D721Med (cell line): ENCODE data around the gene LRRC72.
"Not testable (repeated sequence)": the region's sequence is repeated elsewhere in the genome, so short reads cannot be mapped to it uniquely, and the experiment has no call there.

Source experiments
- DNase-seq: peaks from one replicate; pipeline ENCODE4 v3.0.0; 2011; ENCODE audit warnings: low spot score; ENCODE audit not compliant: insufficient read length
- FAIRE-seq: peaks from 2 replicates; lab custom pipeline; 2011; peaks lifted over from hg19 to GRCh38; lab: Jason Lieb, UNC
- TF ChIP-seq, protein P1 (sequence below): IDR thresholded peaks from 2 replicates; pipeline ENCODE4 v1.5.1; 2012; ENCODE audit warnings: mild to moderate bottlenecking, control low read depth; ENCODE audit not compliant: insufficient read depth; ENCODE audit errors: missing control alignments

The LRRC72 gene

GRCh38 chr7:16493266-16493665 lies 33.4 kb upstream of the LRRC72 start:
- DNase-seq (no peak), FAIRE-seq (no peak)
- TF ChIP-seq, protein P1, sequence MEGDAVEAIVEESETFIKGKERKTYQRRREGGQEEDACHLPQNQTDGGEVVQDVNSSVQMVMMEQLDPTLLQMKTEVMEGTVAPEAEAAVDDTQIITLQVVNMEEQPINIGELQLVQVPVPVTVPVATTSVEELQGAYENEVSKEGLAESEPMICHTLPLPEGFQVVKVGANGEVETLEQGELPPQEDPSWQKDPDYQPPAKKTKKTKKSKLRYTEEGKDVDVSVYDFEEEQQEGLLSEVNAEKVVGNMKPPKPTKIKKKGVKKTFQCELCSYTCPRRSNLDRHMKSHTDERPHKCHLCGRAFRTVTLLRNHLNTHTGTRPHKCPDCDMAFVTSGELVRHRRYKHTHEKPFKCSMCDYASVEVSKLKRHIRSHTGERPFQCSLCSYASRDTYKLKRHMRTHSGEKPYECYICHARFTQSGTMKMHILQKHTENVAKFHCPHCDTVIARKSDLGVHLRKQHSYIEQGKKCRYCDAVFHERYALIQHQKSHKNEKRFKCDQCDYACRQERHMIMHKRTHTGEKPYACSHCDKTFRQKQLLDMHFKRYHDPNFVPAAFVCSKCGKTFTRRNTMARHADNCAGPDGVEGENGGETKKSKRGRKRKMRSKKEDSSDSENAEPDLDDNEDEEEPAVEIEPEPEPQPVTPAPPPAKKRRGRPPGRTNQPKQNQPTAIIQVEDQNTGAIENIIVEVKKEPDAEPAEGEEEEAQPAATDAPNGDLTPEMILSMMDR: no peak

DNA sequence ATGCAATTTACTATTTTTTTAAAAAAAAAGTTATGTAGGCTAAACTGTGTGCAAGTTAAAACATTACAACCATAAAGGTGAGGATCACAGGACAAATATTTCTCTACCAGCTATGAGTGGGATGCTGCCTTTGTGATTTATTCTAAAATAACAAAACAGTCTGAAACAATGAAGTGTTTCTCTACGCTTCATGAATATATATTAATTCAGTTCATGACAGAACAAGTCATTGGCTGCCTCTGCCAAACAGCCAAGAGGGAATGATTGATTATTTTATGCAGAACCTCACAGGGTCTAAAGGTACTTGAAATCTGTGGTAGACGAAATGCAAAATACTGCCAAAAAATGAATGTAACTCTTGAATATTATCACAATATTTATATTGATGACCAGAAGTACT lies 32.1 kb upstream of the LRRC72 start:
- no peak for DNase-seq
- TF ChIP-seq, protein P1: no peak
- no peak for FAIRE-seq

GRCh38 chr7:16494955-16495719 lies 31.5 kb upstream of the LRRC72 start:
- DNase-seq: no peak
- FAIRE-seq: no peak
- TF ChIP-seq, protein P1: no peak

DNA sequence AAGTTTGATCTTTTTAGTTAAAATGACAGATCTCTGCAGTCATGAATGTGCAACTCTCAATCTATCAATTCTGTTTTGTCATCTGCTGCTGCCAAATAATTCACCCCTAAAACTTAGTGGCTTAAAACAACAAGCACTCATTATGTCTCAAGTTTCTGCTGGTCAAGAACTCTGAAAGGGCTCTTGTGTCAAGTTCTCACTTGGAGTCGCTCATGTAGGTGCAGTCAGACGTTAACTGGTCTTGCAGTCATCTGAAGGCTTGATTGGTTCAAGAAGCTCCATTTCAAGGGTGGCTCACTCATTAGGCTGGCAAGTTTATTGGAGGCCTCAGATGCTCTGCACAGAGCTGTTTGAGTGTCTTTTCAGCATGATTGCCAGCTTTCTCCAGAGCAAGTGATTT lies 28.5 kb upstream of the LRRC72 start:
- TF ChIP-seq, protein P1: no peak
- FAIRE-seq: no peak
- no peak for DNase-seq

DNA sequence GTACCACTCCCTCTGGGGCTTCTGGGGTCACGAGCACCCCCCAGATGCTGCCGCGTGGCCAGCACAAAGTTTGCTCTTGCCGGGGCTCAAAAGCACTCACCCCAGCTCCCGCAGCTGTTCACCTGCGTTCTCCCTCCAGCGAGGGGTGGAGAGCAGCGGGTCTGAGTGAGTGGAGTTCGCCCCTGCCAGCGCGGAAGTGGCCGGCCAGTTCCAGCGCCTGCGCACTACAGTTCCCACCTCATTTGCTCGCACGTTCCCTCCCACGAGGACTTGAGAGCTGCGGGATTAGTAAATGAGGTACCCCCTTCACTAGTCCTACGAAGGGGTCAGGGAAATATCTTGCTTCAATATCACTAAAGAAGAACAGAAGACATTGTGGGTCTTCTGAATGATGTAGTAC lies 24.3 kb upstream of the LRRC72 start:
- no peak for DNase-seq
- FAIRE-seq: no peak
- TF ChIP-seq, protein P1: no peak

DNA sequence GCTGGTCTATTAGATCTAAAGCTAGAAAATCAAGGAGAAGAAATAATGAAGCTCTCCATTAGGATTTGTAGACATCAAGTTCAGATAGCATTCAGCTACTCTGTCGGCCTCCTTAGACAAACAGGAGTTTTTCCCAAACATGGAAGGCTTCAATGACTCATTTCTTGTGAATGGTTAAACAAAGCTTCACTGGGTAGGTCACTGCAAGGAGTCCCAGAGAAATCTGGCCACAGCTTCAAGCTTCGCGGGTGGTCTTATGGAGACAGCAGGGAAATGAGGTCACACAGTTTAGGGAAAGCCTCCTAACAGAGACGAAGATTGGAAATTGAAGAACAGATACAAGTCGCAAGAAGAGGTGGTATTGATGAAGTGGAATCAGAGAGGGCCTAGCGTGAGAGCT lies 22.6 kb upstream of the LRRC72 start:
- no peak for DNase-seq
- TF ChIP-seq, protein P1: no peak
- no peak for FAIRE-seq

- FAIRE-seq, DNase-seq: not testable (repeated sequence)
Measured at GRCh38 chr7:16506422-16506821, 20.2 kb upstream of the LRRC72 start.

DNA sequence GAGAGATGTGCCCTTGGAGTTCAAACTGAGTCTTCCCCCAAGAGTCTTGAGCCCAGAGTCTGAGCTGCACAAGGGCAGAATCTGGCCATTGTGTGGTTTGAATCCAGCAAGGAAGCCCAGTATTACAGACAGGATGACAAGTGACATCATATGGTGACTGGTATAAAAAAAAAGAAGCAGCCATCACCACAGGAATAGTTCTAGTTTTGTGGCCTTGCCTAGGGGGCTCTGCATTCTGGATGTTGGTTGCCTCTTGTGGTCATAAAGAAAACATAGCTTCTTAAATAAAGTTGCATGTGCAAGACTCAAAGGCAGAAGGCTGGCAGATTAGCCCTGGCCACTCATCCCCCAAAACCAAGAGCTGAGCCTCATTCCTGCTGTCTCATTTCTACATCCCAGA lies 16.8 kb upstream of the LRRC72 start:
- FAIRE-seq (no peak), DNase-seq (no peak)
- TF ChIP-seq, protein P1: no peak
